UCSD-AML1 (cell line): Measurements from ENCODE around the gene EBLN2.
"Not testable (repeated sequence)": the region's sequence is repeated elsewhere in the genome, so short reads cannot be mapped to it uniquely, and the experiment has no call there.

Experiments
- DNase-seq: peaks from one replicate; lab custom pipeline; 2025; ENCODE audit not compliant: unreplicated experiment; lab: John Stamatoyannopoulos, UW

Gene EBLN2

GRCh38 chr3:73060302-73060723 lies 1.1 kb upstream of the EBLN2 start:
- no peak for DNase-seq

- not testable (repeated sequence) for DNase-seq
Observed at GRCh38 chr3:73066243-73066642, 4.8 kb downstream of the EBLN2 start.

- DNase-seq: no peak
Observed at GRCh38 chr3:73068419-73068818, 7.0 kb downstream of the EBLN2 start.

- no peak for DNase-seq
Observed at GRCh38 chr3:73069187-73069586, 7.7 kb downstream of the EBLN2 start.

GRCh38 chr3:73069775-73070444 lies 8.5 kb downstream of the EBLN2 start:
- no peak for DNase-seq

- no peak for DNase-seq
Observed at GRCh38 chr3:73070675-73071575, 9.5 kb downstream of the EBLN2 start.

- DNase-seq: no peak
Observed at GRCh38 chr3:73071952-73072351, 10.5 kb downstream of the EBLN2 start.

GRCh38 chr3:73072634-73073033 lies 11.2 kb downstream of the EBLN2 start:
- DNase-seq: peak; percentile 38

- no peak for DNase-seq
Observed at GRCh38 chr3:73073091-73073707, 11.7 kb downstream of the EBLN2 start.

GRCh38 chr3:73074781-73075180 lies 13.3 kb downstream of the EBLN2 start:
- no peak for DNase-seq

- no peak for DNase-seq
Observed at GRCh38 chr3:73080216-73080966, 18.9 kb downstream of the EBLN2 start.

GRCh38 chr3:73081140-73081539 lies 19.7 kb downstream of the EBLN2 start:
- DNase-seq: no peak

- DNase-seq: no peak
Observed at GRCh38 chr3:73084170-73084569, 22.7 kb downstream of the EBLN2 start.

GRCh38 chr3:73086071-73086494 lies 24.6 kb downstream of the EBLN2 start:
- DNase-seq: no peak

- DNase-seq: peak; percentile 54
Observed at GRCh38 chr3:73094129-73094528, 32.7 kb downstream of the EBLN2 start.

GRCh38 chr3:73094951-73095350 lies 33.5 kb downstream of the EBLN2 start:
- no peak for DNase-seq

- no peak for DNase-seq
Observed at GRCh38 chr3:73096169-73096568, 34.7 kb downstream of the EBLN2 start.

- DNase-seq: no peak
Observed at GRCh38 chr3:73098026-73098425, 36.6 kb downstream of the EBLN2 start.

- no peak for DNase-seq
Observed at GRCh38 chr3:73098873-73099272, 37.4 kb downstream of the EBLN2 start.

- DNase-seq: peak; percentile 59
Observed at GRCh38 chr3:73100741-73101559, 39.5 kb downstream of the EBLN2 start.
